Smooth muscle cell of bladder (primary cell): ENCODE data around the gene SPACDR. TPM values are rescaled to one million over a fixed set of nuclear protein-coding genes. Genes with fewer than 3 reads are reported as not detected.

Experiments
- total RNA-seq: library from RNA; depleted of rRNA; stranded (reverse); fragments of >200 nt; gene quantifications from 2 replicates; pipeline ENCODE4 v1.2.3, GENCODE V29; 2014

The SPACDR gene, protein sequence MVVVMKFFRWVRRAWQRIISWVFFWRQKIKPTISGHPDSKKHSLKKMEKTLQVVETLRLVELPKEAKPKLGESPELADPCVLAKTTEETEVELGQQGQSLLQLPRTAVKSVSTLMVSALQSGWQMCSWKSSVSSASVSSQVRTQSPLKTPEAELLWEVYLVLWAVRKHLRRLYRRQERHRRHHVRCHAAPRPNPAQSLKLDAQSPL
- total RNA-seq = 0.14 and 0.28 TPM in 2 replicates

DNA sequence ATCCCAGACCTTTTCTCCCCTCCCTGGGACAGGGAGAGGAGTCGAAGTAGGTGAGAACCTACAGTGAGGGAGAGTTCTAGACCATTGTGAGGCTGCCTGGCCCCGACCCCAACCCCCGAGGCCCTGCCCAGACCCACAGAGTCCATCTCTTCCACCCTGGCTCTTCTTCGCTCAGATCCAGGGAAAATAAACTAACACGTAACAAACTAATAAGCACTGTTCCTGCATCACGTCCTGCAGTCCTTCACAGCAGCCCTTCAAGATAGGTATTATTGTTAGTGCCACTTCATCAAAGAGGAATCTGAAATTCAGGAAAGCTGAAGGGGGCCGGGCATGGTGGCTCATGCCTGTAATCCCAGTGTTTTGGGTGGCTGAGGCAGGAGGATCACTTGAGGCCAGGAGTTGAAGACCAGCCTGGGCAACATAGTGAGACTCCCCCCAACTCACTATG is at the start of gene SPACDR:
SPACDR (minus strand) TSS at position 51 of the 451 bp plus-strand sequence. CDS start 235 bp downstream, outside the sequence.

DNA sequence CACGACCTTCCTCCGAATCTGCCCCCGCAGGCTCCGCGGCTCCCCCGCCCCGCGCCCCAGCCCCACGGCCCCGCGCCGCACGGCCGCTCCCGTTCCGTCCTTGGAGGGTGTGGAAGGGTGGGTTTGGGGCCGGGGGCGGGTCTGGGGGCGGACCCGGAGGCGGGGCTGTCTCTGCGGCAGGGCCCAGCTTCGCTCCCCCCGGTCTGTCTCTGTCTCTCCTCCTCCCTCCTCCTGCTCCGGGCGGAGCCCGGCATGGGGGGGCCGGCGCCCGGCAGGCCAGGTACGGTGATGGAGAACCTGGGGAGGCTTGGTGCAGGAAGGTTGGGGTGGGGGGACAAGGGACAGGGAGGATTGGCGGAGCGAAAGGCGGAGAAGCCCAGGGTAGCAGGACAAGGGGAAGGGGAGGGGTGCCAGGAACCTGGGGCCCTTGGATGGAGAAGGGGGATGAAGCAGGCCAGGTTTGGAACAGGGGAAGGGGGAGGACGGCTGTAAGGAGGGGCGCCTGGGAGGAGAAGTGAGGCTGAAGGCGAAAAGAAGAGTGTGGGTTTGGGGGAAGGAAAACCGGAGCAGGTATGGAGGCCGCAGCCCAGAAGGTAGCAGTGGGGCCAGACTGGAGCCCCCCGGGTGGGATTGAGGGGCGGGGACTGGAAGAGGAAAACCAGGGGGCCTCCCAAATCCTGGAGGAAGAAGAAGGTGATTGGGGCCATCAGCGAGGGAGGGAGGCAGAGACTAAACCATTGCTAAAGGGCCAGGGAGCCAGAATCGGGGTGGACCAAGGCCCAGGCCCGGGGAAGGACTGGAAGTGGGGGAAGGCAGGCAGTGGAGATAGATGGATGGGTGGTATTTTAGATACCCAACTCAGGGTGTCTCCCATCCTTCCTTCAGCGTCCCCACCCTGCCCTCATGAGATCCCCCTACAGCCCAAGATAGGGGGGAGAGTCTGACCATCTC is 19.9 kb upstream of the SPACDR start, which contains the start of gene NYAP1:
NYAP1 (plus strand) TSS at position 206 of the 951 bp plus-strand sequence. CDS start 1,385 bp downstream, outside the sequence.

DNA sequence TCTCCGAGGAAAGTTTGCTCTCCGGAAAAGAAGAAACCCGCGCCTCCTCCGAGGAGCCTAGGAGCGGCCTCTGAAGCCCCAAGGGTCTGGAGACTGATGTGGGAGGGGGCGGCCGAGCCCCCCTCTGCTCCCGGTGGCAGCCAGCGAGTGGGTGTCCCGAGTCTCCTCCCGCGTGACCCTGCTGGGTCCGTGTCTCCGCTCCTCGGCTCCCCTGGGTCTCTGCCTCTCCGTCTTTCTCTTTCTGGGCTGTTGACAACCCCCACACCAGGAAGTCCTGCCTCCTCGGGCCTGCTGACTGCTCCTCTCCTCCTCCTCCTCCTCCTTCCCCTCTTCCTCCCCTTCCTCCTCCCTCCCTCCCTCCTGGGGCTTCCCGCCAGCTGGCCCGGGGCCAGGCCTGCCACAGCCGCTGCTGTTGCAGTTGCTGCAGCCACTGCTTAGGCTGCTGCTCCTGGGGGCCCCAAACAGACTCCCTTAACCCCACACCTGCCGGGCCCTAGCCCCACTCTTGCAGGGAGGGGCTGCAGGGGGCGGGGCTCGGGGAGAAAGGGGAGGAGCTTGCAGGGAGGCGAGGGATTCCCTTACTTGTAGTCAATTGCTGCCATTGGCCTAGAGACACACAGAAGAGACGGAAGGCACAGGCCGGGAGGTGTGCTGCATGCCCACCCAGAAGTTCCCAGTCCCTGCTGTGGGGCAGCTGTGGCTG is 15.0 kb upstream of the SPACDR start, which contains the start of gene TSC22D4:
TSC22D4 (minus strand) TSS at position 257 of the 703 bp plus-strand sequence. CDS start 1,176 bp downstream, outside the sequence.

GRCh38 chr7:100429637-100430492 is 34.2 kb downstream of the SPACDR start, which contains the start of gene MEPCE:
Gene MEPCE (plus strand): TSS chr7:100429831. CDS start chr7:100430019, 188 bp downstream.

DNA sequence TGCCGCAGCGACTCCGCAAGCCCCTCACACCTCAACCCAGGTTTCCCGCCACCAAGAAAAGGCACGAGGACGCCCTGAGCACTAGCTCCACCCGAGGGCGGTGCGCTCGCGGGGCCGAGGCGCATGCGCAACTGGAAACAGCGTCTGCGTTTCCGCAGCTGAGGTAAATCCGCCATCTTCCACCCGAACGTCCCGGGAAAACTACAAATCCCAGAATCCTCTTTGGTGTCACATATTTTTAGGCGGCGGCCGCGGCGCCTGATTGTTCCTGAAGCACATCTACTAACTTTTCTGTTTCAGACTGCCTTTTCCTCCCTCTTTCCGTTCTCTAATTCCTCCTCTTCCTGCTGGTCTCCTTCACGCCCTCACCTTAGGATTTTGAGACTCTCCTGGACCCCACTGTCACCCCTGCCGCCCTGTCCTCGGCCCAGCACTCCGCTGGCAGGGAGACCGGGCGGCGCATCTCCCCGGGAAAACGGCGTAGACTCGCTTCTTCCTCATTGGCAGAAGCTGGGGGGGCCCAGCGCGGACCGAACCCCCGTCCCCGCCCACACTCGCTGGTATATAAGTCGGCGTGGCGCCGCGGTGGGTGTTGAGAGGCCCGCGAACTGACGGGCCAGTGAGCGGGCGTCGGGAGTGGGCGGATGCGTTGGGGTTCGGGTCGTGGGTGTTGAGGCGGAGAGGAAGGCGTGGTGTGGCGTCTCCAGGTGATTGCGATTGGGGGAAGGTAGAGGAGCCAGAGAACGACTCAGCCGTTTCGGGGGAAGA is 35.7 kb downstream of the SPACDR start, which contains the start of gene ZCWPW1:
ZCWPW1 (minus strand) TSS at position 505 of the 768 bp plus-strand sequence. CDS start 8,054 bp downstream, outside the sequence.

Other genes starting within 250 kb of the SPACDR start
- not detected in 2 replicates for gene PVRIG, start 244.3 kb downstream of the SPACDR start, total RNA-seq
- not detected in 2 replicates for gene SPDYE3, start 156.6 kb downstream of the SPACDR start, total RNA-seq
- 3.7 and 6.6 TPM in 2 replicates for gene PILRB, start 106.1 kb downstream of the SPACDR start, total RNA-seq
- gene PILRA, start 90.8 kb downstream of the SPACDR start, total RNA-seq = 0.18 and 0.28 TPM in 2 replicates
- 1.6 and 2.8 TPM in 2 replicates for gene ZCWPW1, start 35.6 kb downstream of the SPACDR start, total RNA-seq
- 21.6 and 28.8 TPM in 2 replicates for gene MEPCE, start 34.4 kb downstream of the SPACDR start, total RNA-seq
- 9.7 and 13.7 TPM in 2 replicates for gene PPP1R35, start 27.8 kb downstream of the SPACDR start, total RNA-seq
- 12.1 and 15.0 TPM in 2 replicates for gene TSC22D4, start 15.0 kb upstream of the SPACDR start, total RNA-seq
- gene NYAP1, start 19.7 kb upstream of the SPACDR start, total RNA-seq = 0.14 and 0.74 TPM in 2 replicates
- 2.4 and 3.0 TPM in 2 replicates for gene AGFG2, start 74.9 kb upstream of the SPACDR start, total RNA-seq
- gene SAP25, start 109.6 kb upstream of the SPACDR start, total RNA-seq = not detected in 2 replicates
- gene LRCH4, start 121.9 kb upstream of the SPACDR start, total RNA-seq = 5.3 and 7.3 TPM in 2 replicates
- gene FBXO24, start 122.1 kb upstream of the SPACDR start, total RNA-seq = 0.28 and 0.37 TPM in 2 replicates
- 55.9 and 59.2 TPM in 2 replicates for gene PCOLCE, start 138.1 kb upstream of the SPACDR start, total RNA-seq
- gene MOSPD3, start 148.3 kb upstream of the SPACDR start, total RNA-seq = 4.1 and 4.4 TPM in 2 replicates
- 0.14 and 0.37 TPM in 2 replicates for gene TFR2, start 177.3 kb upstream of the SPACDR start, total RNA-seq
- not detected in 2 replicates for gene ACTL6B, start 192.2 kb upstream of the SPACDR start, total RNA-seq
- 59.2 and 67.9 TPM in 2 replicates for gene GNB2, start 209.5 kb upstream of the SPACDR start, total RNA-seq
- gene GIGYF1, start 230.0 kb upstream of the SPACDR start, total RNA-seq = 11.9 and 14.9 TPM in 2 replicates
- 27.6 and 31.5 TPM in 2 replicates for gene POP7, start 241.9 kb upstream of the SPACDR start, total RNA-seq